ENCODE measurements around the gene CCM2. TPM values are rescaled to one million over a fixed set of nuclear protein-coding genes. Genes with fewer than 3 reads are reported as not detected.

CCM2 gene
- total and polyA plus RNA-seq, 8 donors, result 1.8 to 39.0 (median 26.6) TPM

DNA sequence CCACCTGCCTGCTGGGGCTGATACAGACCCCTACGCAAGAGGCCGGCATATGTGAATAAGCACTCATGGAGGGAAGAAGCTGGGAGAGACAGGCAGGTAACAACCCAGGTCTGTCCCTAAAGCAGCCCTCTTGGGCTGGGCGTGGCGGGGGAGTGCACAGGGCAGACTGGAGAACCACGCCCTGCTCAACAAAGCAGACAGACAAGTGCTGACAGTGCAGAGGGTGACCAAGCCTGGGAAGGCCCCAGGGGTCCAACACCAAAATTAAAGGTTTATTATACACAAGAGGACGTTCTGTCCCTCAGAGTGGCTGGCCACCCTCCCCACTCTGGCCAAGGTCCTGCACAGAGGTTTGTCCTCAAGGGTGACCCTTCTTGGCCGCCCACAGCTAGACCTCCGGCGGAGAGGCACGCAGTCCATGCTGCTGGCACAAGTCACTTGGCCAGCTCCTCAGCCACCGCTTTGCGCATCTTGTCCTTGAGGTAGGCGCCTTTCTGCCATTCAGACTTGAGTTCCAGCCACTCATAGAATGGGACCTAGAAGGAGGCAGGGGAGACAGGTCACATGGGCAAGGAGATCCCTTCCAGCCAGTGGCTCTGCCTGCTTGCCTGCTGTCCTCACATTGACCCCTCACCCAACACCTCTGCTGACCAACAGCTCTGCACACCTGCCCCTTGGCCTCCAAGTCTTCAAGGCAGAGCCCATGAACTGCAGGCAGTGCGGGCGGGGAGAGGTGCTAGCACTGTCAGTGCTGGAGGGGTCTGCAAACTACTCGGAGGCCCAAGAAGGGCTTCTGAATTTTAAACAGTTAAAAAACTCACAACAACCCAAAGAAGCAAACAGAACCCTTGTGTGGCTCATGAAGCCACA lies 100.1 kb downstream of the CCM2 start:
- TF ChIP-seq POLR2A (IDR thresholded peaks at IDR 0.05), result no peak
- 91 to 95% (median 93%) methylated on average over 12 to 16 of the region's 16 CpGs for WGBS, 5 donors
- H3K4me1 ChIP-seq, result no peaks in the 10 kb centered on the region
- intact Hi-C loops (cut with DNase I; ENCODE audit: low total_unique reads), result no loop called here
- H3K27me3 ChIP-seq, result no peaks in the 10 kb centered on the region
- H3K4me3 ChIP-seq, result no peak overlapping the region
- no peak overlapping the region for H3K27ac ChIP-seq
- peaks cover 0 to 1% (median 0%) of the 10 kb centered on the region in 4 donors for H3K9me3 ChIP-seq
- peaks cover 64 to 72% (median 70%) of the 10 kb centered on the region in 4 donors for H3K36me3 ChIP-seq
- no peak for DNase-seq

DNA sequence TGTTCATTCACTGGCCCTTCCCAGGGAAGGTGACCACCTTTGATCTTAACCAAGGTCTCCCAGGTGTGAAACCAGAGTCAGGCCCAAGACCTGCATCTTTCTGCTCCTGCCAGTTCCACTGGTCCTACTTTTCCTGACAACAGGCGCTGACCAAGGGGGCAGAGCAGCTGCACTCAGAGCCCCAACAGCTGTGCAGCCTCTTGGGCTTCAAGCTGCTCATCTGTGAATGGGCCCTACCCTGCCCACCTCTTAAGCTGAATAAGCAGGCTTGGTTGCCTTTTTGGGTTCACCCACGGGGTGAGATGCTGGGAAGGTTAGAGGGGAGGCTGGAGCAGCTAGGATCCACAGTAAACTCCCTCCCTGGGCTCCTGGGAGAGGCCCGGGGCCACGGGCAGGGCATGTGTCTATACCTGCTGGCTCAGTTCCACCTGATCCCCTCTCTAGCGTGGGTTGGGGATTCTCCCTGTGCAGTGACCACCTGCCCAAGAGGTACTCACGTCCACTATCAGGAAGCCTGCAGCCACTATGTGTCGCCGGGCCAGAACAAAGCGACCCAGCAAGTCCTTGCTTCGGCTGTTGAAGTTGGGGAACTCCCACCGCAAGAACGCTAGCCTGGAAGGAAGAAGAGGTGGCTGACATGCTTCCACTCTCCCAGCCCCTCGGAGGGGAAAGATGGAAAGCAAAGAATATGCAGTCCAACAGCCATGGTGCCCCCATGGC lies 100.9 kb downstream of the CCM2 start:
- DNase-seq, result no peak
- WGBS, 5 donors, result 89 to 93% (median 93%) methylated on average over 10 to 13 of the region's 13 CpGs
- Histone ChIP-seq H3K36me3 (peaks cover 71 to 80% (median 78%) of the 10 kb centered on the region in 4 donors), H3K27ac (no peak overlapping the region), H3K9me3 (no peaks in the 10 kb centered on the region), H3K4me3 (no peak overlapping the region), H3K27me3 (no peaks in the 10 kb centered on the region), H3K4me1 (peaks cover 0 to 8% (median 0%) of the 10 kb centered on the region in 4 donors)
- intact Hi-C loops (cut with DNase I; ENCODE audit: low total_unique reads), result no loop called here
- TF ChIP-seq, protein P1, sequence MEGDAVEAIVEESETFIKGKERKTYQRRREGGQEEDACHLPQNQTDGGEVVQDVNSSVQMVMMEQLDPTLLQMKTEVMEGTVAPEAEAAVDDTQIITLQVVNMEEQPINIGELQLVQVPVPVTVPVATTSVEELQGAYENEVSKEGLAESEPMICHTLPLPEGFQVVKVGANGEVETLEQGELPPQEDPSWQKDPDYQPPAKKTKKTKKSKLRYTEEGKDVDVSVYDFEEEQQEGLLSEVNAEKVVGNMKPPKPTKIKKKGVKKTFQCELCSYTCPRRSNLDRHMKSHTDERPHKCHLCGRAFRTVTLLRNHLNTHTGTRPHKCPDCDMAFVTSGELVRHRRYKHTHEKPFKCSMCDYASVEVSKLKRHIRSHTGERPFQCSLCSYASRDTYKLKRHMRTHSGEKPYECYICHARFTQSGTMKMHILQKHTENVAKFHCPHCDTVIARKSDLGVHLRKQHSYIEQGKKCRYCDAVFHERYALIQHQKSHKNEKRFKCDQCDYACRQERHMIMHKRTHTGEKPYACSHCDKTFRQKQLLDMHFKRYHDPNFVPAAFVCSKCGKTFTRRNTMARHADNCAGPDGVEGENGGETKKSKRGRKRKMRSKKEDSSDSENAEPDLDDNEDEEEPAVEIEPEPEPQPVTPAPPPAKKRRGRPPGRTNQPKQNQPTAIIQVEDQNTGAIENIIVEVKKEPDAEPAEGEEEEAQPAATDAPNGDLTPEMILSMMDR (IDR thresholded peaks at IDR 0.05), result no peak
- TF ChIP-seq POLR2AphosphoS5 (IDR thresholded peaks at IDR 0.05) (no peak), EP300 (IDR thresholded peaks at IDR 0.05) (no peak), POLR2A (IDR thresholded peaks at IDR 0.05) (no peak)

DNA sequence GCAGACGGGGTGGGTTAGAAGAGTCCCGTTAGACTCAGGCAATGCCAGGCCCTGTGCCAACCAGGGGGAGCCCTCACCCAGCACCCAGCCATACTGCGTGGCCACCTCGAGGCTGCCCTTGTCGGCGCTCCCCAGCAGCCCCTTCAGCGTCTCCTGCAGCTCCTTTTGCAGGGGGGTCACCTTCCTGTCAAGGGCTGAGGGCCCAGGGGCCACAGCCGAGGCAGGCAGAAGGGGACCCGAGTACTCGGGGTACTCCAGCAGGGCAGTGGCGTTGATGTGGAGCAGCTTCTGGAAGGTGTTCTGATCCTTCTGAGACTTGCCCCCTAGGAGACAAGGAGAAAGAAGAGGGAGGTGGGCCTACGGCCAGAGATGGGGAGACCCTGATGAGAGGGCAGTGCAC lies 101.7 kb downstream of the CCM2 start:
- WGBS, 5 donors, result 92 to 95% (median 94%) methylated on average over 12 of the region's 12 CpGs
- H3K36me3 ChIP-seq, result peaks cover 80 to 88% (median 87%) of the 10 kb centered on the region in 4 donors
- TF ChIP-seq POLR2A (IDR thresholded peaks at IDR 0.05), result no peak
- TF ChIP-seq, protein P1 (IDR thresholded peaks at IDR 0.05), result no peak
- no peak for TF ChIP-seq EP300 (IDR thresholded peaks at IDR 0.05)
- TF ChIP-seq POLR2AphosphoS5 (IDR thresholded peaks at IDR 0.05), result no peak
- no peak for DNase-seq
- H3K4me3 ChIP-seq, result no peak overlapping the region
- intact Hi-C loops (cut with DNase I; ENCODE audit: low total_unique reads), result no loop called here
- no peak overlapping the region for H3K27ac ChIP-seq
- H3K9me3 ChIP-seq, result no peaks in the 10 kb centered on the region
- peaks cover 0 to 15% (median 2%) of the 10 kb centered on the region in 4 donors for H3K4me1 ChIP-seq
- no peaks in the 10 kb centered on the region for H3K27me3 ChIP-seq

DNA sequence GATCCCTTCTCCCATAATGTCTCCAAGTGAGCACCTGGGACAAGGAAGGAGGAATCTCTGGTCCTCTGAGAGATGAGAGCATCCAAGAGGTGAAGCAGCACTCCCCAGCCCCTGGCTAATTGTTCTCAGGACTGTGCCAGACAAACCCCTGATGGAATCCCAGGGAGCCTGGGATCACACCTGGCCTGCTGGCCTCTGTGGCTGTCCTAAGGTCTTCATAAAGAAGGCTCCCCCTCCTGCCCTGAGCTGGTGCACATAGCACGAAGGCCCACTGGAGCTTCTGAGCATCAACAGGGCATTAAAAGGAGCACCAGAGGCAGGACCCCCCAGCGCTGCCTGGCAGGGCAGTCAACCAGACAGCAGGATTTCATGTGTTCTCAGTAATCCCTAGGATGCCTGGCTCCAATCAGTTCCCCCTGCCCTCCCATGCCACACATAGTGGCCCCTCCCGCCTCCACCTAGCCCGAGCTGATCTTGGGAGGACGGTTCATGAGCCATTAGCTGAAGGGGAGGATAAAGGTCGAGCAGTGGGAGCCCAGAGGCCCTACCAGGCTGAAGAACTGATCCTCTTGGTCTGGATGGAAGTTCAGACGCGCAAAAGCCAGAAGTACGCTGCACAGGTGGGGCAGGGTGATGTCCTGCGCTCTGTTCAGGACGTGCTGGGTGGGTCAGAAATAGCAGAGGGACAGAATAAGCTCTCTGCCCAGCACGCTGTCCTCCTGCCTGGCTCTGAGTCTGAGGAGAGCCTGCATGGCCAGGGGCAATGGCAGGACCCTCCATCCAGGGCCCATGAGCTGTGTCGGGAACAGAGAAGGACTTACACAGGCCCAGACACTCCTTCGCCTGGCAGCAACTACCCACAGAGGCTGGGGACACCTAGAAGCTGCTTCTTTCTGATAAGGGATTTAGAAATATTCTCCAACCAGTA lies 103.0 kb downstream of the CCM2 start:
- H3K36me3 ChIP-seq, result peaks cover 91 to 100% (median 99%) of the 10 kb centered on the region in 4 donors
- DNase-seq, result no peak
- intact Hi-C loops (cut with DNase I; ENCODE audit: low total_unique reads), result no loop called here
- H3K27ac ChIP-seq, result no peak overlapping the region
- H3K27me3 ChIP-seq, result no peaks in the 10 kb centered on the region
- H3K4me3 ChIP-seq, result no peak overlapping the region
- WGBS, 5 donors, result 86 to 94% (median 87%) methylated on average over 13 to 14 of the region's 14 CpGs
- H3K4me1 ChIP-seq, result peaks cover 2 to 28% (median 12%) of the 10 kb centered on the region in 4 donors
- no peak for TF ChIP-seq EP300 (IDR thresholded peaks at IDR 0.05)
- TF ChIP-seq, protein P1 (IDR thresholded peaks at IDR 0.05), result no peak
- TF ChIP-seq POLR2AphosphoS5 (IDR thresholded peaks at IDR 0.05), result no peak
- no peak for TF ChIP-seq POLR2A (IDR thresholded peaks at IDR 0.05)
- H3K9me3 ChIP-seq, result no peaks in the 10 kb centered on the region
